Prostate gland (tissue), 2 donors: ENCODE data around the gene FMN1.

Experiments used
- POLR2AphosphoS5 ChIP-seq: sonication (generic); formaldehyde crosslinking; IDR thresholded peaks from one replicate; pipeline ENCODE4 v1.6.1; 2017; ENCODE audit warnings: antibody characterized with exemption
- TF ChIP-seq, protein P1 (sequence below), 4 experiments: fragments of 200-600 bp in 2 of 4; fragments of 450-650 bp in 2 of 4; sonication (generic) in 2 of 4; IDR thresholded peaks; 1 replicate in 3 of 4; 2 replicates in 1 of 4; pipeline ENCODE4 v1.5.1; 2016 to 2019; ENCODE audit warnings: antibody characterized with exemption in 4 of 4, mild to moderate bottlenecking in 2 of 4, moderate library complexity in 2 of 4

GRCh38 chr15:33059184-33059583 lies 135.3 kb downstream of the FMN1 start:
- TF ChIP-seq, protein P1, sequence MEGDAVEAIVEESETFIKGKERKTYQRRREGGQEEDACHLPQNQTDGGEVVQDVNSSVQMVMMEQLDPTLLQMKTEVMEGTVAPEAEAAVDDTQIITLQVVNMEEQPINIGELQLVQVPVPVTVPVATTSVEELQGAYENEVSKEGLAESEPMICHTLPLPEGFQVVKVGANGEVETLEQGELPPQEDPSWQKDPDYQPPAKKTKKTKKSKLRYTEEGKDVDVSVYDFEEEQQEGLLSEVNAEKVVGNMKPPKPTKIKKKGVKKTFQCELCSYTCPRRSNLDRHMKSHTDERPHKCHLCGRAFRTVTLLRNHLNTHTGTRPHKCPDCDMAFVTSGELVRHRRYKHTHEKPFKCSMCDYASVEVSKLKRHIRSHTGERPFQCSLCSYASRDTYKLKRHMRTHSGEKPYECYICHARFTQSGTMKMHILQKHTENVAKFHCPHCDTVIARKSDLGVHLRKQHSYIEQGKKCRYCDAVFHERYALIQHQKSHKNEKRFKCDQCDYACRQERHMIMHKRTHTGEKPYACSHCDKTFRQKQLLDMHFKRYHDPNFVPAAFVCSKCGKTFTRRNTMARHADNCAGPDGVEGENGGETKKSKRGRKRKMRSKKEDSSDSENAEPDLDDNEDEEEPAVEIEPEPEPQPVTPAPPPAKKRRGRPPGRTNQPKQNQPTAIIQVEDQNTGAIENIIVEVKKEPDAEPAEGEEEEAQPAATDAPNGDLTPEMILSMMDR (IDR thresholded peaks at IDR 0.05): no peak
- no peak for TF ChIP-seq POLR2AphosphoS5
